ENCODE data around the gene ATG16L2. TPM values are rescaled to one million over a fixed set of nuclear protein-coding genes. Genes with fewer than 3 reads are reported as not detected.
"Not testable (repeated sequence)": the region's sequence is repeated elsewhere in the genome, so short reads cannot be mapped to it uniquely, and the experiment has no call there.

The ATG16L2 gene
- total RNA-seq, 1 donor from 2014 or later: 51.0 TPM

GRCh38 chr11:72788241-72788640 is 26.0 kb upstream of the ATG16L2 start:
- H3K27me3 Mint-ChIP-seq (ENCODE audit: unreplicated experiment): peaks cover 10% of the 10 kb centered on the region

DNA sequence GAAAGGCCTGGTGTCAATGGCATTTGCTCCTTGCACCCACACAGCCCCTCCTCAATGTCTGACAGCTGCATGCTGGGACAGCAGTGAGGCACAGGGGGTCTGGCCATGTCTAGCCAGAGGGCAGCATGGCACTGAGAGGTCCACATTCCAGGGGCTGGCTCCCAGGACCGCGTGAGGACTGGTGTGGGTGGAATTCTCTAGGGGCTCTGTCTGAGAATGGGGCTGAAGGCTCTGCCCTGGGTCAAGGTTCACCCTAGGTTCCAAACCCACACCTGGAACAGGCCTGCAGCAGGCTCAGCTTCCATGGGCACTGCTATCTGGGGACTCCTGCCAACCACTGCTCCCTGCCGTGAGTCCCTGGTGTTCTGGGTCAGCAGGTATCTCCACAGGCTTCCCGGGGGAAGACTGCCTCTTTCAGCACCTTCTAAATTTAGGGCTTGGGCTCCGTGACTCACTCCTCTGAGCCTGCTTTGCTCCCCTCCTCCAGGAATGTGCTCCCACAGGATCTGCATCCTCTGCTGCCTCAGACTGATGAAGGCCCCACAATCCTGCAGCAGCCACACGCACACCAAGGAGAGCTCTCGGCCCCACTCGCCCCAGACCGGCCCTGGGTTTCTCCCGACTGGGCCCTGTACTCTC is 24.6 kb upstream of the ATG16L2 start:
- peaks cover 8% of the 10 kb centered on the region for H3K4me1 Mint-ChIP-seq (ENCODE audit: unreplicated experiment)
- TF ChIP-seq, protein P1, sequence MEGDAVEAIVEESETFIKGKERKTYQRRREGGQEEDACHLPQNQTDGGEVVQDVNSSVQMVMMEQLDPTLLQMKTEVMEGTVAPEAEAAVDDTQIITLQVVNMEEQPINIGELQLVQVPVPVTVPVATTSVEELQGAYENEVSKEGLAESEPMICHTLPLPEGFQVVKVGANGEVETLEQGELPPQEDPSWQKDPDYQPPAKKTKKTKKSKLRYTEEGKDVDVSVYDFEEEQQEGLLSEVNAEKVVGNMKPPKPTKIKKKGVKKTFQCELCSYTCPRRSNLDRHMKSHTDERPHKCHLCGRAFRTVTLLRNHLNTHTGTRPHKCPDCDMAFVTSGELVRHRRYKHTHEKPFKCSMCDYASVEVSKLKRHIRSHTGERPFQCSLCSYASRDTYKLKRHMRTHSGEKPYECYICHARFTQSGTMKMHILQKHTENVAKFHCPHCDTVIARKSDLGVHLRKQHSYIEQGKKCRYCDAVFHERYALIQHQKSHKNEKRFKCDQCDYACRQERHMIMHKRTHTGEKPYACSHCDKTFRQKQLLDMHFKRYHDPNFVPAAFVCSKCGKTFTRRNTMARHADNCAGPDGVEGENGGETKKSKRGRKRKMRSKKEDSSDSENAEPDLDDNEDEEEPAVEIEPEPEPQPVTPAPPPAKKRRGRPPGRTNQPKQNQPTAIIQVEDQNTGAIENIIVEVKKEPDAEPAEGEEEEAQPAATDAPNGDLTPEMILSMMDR (IDR thresholded peaks at IDR 0.05; ENCODE audit: unreplicated experiment): no peak
- H3K27ac Mint-ChIP-seq (ENCODE audit: unreplicated experiment): no peak overlapping the region
- no peaks in the 10 kb centered on the region for H3K36me3 Mint-ChIP-seq (ENCODE audit: low read depth, unreplicated experiment)
- H3K27me3 Mint-ChIP-seq (ENCODE audit: unreplicated experiment): peaks cover 14% of the 10 kb centered on the region
- no peak overlapping the region for H3K4me3 Mint-ChIP-seq (ENCODE audit: unreplicated experiment)
- no peaks in the 10 kb centered on the region for H3K9me3 Mint-ChIP-seq (ENCODE audit: unreplicated experiment)
- no peak for DNase-seq (ENCODE audit: low spot score)

More at GRCh38 chr11:72788241-72788640, 26.0 kb upstream of the ATG16L2 start:
- TF ChIP-seq, protein P1 (IDR thresholded peaks at IDR 0.05; ENCODE audit: unreplicated experiment): no peak
- Mint-ChIP-seq H3K9me3 (ENCODE audit: unreplicated experiment) (no peaks in the 10 kb centered on the region), H3K4me3 (ENCODE audit: unreplicated experiment) (no peak overlapping the region), H3K27ac (ENCODE audit: unreplicated experiment) (no peak overlapping the region), H3K36me3 (ENCODE audit: low read depth, unreplicated experiment) (no peaks in the 10 kb centered on the region), H3K4me1 (ENCODE audit: unreplicated experiment) (peaks cover 2% of the 10 kb centered on the region)
- DNase-seq (ENCODE audit: low spot score): no peak

- H3K27ac Mint-ChIP-seq (ENCODE audit: unreplicated experiment); DNase-seq (ENCODE audit: low spot score); H3K9me3 Mint-ChIP-seq (ENCODE audit: unreplicated experiment); H3K4me1 Mint-ChIP-seq (ENCODE audit: unreplicated experiment); H3K4me3 Mint-ChIP-seq (ENCODE audit: unreplicated experiment); H3K36me3 Mint-ChIP-seq (ENCODE audit: low read depth, unreplicated experiment): not testable (repeated sequence)
- H3K27me3 Mint-ChIP-seq (ENCODE audit: unreplicated experiment): peaks cover 14% of the 10 kb centered on the region
Observed at GRCh38 chr11:72791228-72791627, 23.0 kb upstream of the ATG16L2 start.

DNA sequence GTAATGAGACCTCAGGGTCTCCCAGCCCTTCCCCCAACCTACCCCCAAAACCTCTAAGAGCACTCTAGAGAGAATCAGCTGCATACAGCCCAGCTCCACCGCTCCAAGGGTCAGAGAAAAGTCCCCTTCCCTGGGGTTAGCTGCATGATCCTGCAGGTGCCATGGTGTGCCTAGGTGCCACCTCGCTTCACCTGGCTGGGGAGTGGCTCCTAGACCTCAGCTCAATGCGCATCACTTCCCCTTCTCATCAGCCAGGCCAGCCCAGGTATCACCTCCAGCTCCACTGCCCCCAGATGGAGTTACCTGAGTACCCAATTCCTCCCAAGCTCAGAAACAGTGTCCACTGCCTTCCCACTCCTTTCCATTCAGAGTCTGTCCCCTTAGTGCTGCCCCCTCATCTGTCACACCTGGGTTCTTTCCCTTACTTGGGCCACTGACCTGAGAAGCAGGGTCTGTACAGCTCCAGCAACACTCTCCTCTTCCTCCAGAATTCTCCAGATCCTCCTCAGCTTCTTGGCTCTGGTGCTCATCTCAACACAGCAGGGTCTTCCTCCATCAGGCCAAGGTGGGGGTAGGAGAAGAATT is 21.7 kb upstream of the ATG16L2 start:
- no peak overlapping the region for H3K27ac Mint-ChIP-seq (ENCODE audit: unreplicated experiment)
- H3K4me3 Mint-ChIP-seq (ENCODE audit: unreplicated experiment): no peak overlapping the region
- peaks cover 14% of the 10 kb centered on the region for H3K27me3 Mint-ChIP-seq (ENCODE audit: unreplicated experiment)
- H3K36me3 Mint-ChIP-seq (ENCODE audit: low read depth, unreplicated experiment): no peaks in the 10 kb centered on the region
- no peak for DNase-seq (ENCODE audit: low spot score)
- peaks cover 10% of the 10 kb centered on the region for H3K4me1 Mint-ChIP-seq (ENCODE audit: unreplicated experiment)
- TF ChIP-seq, protein P1 (IDR thresholded peaks at IDR 0.05; ENCODE audit: unreplicated experiment): no peak
- no peaks in the 10 kb centered on the region for H3K9me3 Mint-ChIP-seq (ENCODE audit: unreplicated experiment)

DNA sequence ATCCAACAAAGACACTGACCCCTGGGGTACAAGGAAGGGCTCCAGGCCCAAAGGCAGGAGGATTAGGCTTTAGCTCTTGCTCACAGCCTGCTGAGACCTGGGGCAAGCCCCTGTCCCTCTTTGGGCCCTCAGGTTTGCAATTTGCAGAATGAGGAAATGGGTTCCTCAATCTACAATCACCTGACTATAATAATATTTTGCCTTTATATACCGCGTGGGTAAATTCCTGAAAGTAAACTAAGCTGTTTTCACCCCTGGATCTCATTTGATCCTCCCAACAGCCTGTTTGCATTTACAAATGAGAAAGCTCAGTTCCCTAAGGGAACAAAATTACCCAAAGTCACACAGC is 21.2 kb upstream of the ATG16L2 start:
- no peak overlapping the region for H3K27ac Mint-ChIP-seq (ENCODE audit: unreplicated experiment)
- peaks cover 14% of the 10 kb centered on the region for H3K27me3 Mint-ChIP-seq (ENCODE audit: unreplicated experiment)
- H3K4me1 Mint-ChIP-seq (ENCODE audit: unreplicated experiment): peaks cover 11% of the 10 kb centered on the region
- H3K4me3 Mint-ChIP-seq (ENCODE audit: unreplicated experiment): peak overlapping the region; percentile 24
- TF ChIP-seq, protein P1 (IDR thresholded peaks at IDR 0.05; ENCODE audit: unreplicated experiment): no peak
- no peaks in the 10 kb centered on the region for H3K9me3 Mint-ChIP-seq (ENCODE audit: unreplicated experiment)
- no peak for DNase-seq (ENCODE audit: low spot score)
- no peaks in the 10 kb centered on the region for H3K36me3 Mint-ChIP-seq (ENCODE audit: low read depth, unreplicated experiment)

Measured in endothelial cell (in vitro differentiated cells).